Activated CD4-positive, CD25-positive, alpha-beta regulatory T cell treated with anti-CD3 and anti-CD28 coated beads, Interleukin-2, amount 50 U/mL, for 16 hours (primary cell): ENCODE results near the gene NFASC.

Source experiments
- DNase-seq: peaks from one replicate; pipeline ENCODE4 v3.0.0-alpha.2; 2020; ENCODE audit warnings: low read depth, low spot score

The NFASC gene

DNA sequence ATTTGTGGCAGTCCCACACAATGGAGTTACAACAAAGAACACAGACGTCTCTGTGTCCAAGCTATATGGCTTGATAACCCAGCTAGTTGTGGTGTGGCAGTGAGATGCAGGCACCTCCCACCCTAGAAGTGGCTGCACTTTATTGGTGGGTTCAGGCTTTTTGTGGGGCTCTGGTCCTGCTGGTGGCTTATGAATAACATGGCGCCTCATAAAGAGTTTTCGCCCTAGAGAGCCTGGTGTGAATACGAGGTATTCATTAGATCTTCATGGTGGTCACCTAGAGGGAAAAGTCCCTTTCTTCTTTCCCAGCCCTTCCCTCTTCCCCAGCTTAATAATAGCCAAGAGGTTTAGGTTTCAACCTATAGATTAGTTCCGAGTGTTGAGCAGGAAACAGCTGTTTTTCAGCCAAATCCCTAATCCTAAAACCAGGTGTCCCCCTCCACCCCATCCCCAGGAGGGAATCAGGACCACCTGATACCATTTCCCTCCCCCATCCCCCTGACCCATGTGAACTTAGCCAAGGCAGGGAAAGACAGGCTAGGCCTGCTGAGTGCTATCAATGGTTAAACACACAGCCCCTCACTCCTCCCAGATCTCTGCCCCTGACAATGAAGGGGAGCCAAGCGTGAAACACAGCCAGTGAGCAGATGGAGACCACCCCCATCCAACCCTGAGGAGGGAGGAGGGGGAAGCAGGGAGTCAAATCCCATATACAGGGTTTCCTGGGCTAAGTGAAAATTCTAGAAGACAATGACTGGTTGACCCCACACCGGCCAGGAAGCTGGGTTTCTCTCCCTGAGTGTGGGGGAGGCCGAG is 58.2 kb downstream of the NFASC start:
- DNase-seq: no peak

DNA sequence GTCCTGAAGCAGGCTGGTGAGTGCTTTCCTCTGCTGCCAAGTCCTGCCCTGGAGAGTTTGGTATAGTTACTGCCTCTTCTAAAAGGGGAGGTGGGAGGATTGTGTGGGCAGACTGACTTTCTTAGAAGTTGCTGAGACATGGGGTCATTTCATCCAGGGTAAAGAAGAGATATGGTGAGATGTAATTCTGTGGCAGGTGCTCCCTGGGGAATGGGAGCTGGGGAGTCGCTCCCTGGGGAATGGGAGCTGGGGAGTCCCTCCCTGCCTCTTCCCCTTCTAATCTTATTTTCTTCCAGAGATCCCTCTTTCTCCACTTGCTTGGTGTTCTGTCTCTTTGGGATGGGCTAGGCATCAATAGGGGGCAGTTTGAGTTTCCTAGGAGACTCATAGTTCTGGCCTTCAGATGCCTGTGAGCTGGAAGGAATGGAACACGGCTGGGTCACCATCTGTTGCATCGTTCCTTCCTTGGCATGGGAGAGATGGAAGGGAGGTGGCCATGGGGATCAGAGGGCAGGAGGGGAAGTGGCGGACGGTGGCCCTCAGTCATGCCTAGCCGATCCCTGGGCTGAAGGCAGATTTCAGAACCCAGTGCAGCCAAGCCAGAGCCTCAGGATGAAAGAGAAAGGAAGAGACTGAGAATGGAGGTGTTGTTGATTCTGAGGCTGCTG is 59.0 kb downstream of the NFASC start:
- no peak for DNase-seq

DNA sequence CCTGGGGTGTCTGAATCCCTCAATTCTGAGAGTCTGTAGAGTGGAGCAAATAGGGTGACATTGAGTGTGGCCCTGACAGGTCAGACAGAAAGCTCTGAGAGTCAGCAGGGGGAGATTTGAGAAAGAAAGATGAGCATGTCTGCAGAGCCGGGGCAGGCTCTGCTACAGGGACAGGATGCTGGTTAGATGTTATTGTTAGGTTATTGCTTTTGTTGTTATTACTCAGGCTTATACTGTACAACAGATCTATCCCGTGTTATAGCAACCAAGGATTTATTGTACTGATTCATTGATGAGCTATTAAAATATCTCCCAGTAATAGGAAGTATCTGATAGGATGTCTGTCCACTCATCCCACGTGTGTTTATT is 59.5 kb downstream of the NFASC start:
- no peak for DNase-seq

DNA sequence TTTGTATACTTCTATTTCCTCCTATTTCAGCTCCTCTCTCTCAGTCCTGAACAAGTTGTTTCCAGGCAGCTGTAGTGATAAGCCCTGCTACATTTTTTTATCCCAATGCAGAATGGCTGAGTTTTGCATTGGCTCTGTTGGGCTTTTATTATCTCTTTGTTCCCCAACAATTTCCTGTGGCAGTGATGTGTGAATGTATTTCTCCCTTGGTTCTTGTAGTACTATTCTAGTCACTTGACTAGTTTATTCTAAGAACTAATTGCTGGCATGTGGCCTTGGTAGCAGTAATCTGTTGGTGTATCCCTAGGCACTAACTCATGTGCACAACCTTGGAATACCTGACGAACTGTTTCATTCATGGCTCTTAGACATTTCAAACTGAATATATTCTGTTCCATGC is 60.7 kb downstream of the NFASC start:
- no peak for DNase-seq

DNA sequence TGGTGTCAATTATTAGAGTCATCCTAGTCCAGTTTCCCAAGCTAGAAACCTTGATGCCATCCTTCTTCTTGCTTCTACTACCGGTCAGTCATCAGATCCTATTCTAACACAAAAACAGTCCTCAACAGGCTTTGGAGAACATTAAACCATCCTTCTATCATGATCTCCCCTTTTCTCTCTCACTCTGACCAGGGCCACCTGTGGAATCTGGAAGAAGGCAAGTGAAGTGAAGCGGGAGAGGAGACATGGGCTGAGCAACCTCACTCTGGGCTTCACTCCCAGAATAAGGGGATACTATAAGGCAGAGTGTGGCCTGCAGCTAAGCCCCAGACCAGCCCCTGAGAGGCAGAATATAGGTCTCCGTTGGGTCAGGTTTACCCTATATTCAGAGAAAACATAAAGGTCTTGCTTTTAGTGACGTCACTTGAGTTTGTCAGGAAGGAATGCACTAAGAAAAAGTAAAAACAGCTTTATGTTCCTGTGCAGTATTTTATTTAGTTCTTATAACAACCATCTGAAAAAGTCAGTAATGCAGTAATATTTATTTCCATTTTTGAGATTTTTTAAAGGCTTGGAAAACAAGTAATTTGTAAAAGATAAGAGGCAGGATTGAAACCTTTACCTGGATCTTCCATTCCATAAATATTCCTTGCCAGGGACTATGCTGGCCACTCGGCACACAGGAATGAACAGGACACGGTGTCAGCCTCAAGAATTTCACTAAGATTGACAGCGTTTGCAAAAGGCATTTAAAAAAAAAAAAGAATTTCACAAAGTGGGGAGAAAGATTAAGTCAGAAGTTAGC is 61.3 kb downstream of the NFASC start:
- DNase-seq: no peak

DNA sequence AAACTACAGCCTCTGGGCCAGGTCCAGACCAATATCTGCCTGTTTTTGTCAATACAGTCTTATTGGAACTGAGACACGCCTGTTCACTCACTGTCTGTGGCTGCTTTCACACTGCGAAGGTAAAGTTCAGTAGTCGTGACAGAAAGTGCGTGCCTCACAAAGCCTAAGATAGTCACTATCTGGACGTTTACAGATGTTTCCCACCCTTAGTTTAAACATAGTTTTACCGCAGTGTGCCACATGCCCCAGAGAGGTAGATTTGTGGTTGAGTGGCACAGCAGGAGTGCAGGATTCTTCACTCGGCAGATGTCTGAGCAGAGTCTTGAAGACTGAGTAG is 61.9 kb downstream of the NFASC start:
- no peak for DNase-seq

DNA sequence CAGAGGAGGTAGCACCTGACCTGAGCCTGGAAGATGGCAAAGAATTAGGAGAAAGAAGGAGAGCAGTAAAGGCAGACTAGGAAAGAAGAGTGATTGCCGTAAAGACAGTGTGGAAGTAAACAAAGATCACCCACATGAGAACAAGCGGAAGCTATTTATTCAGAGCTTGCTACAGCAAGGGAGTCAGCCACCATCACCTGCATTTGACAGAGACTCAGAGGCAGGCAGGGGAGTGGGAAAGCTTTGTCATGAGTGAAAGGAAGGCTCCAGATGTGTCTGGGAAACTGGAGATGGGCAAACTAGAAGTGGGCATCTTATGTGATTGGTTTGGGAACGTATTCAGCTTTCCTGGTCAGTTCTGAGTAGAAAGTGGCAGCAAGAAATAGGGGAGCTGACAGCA is 64.5 kb downstream of the NFASC start:
- DNase-seq: no peak

DNA sequence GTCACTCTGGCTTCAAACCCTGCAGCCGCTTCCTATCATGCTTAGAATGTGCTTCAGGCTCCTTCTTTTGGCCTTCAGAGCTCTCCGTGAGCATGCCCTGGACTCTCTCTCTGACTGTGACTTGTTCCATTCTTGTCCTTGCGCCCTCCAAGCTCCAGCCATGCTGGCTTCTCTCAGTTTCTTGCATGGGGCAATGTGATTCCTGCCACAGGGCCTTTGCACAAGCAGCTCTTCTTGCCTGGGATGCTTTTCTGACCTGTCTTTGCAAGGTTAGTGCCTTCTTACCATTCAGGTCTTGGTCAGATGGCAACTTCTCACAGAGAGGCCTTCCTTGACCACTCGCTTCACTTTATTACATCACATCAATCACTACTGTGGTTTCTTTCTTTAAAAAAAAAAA is 66.1 kb downstream of the NFASC start:
- DNase-seq: no peak

DNA sequence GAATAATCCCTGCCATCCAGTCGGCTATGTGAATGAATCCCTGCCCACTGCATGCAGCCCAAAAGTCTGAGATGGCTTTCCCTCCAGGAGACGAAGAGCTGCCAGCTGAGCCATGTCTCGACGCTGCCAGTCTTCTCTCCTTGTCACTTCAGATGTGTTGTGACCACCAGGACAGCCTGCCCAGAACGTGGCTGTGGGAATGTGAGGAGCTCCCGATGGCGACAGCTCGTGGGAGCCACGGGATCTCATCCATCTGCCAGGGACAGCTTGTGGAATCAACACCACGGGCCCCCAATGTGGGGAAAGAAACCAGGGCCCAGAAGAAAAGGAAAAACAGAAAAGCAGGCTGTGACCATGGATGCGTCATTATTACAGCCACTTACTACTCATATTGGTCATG is 67.2 kb downstream of the NFASC start:
- DNase-seq: no peak

DNA sequence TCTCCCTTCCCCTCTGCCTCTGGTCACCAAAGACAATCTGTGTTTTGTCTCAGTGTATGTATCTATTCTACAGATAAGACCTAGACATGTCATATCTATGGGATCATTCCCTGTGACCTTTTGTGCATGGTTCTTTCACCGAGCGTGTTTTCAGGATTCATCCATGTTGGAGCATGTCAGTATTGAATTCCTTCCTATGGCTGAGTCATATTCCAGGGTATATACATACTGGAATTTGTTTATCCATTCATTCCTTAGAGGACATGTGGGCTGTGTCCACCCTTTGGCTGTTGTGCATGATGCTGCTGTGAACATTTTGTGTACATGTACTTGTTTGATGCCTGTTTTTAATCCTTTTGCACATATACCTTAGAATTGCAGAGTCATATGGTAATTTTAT is 69.9 kb downstream of the NFASC start:
- DNase-seq: no peak

DNA sequence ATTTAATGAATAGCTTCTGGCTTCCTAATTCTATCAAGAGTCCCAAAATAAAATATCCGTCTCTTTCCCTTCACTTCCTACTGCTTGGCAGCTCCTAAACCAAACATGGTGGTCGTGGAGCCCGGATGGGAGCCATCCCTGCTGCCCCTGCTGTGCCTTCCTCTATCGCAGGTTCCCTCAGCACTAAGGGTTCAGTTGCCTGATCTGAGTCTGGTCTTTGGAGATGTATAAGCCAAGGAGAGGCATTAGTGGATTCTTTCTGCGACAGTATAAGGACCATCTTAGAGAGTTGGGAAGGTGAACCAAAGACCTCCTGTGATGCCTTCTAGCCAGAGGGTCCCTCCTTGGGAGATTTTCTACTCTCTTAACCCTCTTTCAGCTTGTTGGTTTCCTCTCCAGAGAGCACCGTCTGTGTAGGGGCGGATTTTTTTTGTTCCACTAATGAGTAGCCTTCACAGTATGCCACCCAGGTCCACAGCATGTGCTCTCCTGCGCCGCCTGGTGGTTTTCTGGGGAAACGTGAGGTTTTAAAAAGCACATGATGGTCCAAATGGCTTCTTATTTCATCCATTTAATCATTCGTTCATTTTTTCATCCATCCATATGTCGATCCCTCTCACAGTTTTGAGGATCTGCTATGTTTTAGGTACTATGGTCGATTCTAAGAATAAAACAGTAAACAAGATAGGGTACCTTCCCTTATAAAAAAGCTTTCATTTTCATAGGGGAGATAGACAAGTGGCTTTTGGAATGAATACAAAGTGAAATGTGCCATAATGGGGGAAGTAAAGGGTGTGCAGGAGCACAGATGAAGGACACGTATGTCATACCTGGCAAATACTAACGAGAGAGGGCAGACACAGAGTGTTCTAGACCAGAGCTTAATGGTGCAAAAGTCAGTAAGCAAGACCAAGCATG is 71.0 kb downstream of the NFASC start:
- DNase-seq: no peak

DNA sequence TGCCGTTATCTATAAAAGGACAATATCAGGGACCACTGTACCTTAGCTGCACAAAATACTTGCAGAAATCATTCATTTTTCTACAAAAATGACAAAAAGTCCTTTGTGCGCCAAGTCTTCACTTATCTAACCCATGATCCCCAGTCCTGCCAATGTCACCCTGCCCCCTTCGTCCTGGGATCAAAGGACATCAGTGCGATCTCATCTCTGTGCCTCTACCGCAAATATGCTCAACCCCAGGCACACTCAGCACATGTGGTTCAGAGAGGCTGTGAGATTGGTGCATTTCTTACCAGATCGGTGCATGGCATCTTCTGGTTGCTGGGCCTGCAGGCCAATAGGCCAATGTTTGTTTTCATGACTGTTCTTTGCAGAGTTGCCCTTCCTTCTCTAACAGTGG is 72.8 kb downstream of the NFASC start:
- no peak for DNase-seq

DNA sequence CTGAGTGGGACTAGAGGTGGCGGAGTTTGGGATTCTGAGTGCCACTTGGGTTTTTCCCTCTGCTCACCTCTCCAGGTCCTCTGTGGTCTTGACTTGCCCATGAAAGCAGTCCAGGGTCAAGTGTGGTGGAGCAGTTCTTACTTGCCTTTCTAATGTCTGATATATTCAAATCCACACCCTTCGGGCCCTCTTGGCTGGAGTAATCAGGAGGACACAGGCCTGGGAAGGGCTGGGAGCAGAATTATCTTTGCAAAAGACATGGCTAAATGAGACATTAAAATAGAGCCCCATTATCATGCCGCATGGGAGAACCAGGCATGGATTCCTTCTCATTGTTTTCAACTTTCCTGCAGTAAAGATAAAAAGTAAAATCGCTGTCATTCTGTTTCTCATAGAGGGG is 74.0 kb downstream of the NFASC start:
- DNase-seq: no peak

DNA sequence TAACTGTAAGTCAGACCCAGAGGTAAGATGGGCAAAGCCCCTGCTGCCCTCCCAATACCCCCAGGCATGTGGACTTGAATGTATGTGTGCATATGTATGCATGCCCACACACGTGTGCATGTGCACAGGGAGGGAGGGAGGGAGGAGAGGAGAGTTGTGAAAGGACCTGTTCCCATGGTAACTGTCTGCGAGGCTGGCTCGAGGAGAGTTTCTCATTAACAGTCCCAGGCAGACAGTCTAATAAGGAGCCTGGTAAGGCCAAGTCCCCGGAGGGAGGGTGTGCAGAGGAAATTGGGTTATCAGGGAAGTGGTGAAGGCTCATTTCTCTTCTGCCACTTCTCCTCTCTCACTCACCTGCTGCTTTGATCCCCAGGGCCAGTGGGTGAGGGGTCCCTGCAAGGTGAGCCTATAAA is 74.9 kb downstream of the NFASC start:
- no peak for DNase-seq

DNA sequence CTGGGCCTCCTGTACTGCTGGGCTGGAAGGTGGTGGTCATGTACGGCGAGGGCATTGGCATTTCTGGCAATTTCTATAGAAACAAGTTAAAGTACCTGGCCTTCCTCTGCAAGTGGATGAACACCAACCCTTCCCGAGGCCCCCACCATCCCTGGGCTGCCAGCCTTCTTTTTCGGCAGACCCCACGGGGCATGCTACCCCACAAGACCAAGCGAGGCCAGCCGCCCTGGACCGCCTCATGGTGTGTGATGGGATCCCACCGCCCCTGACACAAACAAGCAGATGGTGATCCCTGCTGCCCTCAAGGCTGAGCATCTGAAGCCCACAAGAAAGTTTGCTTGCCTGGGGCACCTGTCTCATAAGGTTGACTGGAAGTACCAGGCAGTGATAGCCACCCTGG is 76.0 kb downstream of the NFASC start:
- no peak for DNase-seq

DNA sequence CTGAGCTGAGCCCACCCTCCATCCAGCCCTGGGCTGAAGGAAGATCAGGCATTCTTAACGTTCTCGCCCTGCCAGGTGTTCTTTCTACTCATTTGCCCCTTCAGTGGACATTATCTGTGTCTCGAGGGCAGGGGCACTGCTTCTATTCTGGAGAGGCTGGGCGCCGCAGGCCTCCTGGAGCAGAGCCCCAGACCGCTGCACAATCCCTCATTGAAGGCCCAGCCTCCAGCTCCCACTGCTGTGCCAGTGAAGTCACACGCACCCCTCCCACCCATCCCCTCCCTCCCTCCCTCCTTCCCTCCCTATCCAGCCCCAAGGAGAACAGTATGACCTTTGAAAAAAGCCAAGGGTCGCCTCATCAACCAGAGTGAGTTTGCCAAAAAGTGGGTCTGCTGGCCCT is 76.7 kb downstream of the NFASC start:
- DNase-seq: no peak

DNA sequence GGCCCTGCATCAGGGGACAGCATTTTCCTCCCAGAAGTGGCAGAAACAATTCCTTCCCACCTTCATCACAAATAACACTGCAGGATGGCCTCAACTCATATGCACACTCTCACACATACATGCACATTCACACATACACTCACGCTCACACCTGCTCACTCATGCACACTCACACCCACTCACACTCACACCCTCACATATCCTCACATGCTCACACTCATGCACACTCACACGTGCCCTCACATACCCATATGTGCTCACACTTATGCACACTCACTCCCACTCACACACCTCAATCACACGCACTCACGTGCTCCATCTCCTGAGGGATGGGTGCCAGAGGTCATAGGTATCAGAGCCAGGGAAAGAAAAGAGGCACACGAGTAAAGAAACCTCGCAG is 77.1 kb downstream of the NFASC start:
- no peak for DNase-seq

DNA sequence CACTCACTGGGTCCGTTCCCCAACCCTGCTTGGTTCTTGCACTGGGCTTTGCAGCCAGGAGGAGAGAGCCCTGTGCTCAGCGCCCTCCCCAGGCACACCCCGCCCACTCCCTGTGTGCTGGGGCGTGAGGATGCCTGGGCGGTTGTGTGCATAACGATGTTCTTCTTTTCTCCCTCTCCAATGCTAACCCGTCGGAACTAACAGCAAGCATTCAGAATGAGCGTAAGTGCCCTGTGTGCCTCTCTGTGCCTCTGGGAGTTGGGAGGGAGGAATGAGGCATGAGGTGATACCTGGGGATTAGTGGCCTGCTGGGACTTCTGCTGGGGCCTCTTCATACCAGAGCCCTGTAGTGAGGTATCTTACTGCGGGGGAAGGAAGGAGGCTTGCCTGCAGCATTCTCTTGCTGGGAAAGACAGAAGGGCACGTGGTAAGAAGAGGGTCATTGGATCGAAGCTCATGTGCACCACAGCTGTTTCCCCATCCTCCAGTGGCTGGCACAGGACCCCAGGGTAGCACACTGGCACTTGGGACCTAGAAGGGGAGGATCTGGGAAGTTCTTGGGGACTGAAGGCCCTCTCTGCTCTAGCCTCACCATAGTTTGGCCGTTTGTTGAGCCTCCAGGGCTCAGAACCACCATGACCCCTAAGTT is 79.8 kb downstream of the NFASC start:
- no peak for DNase-seq

DNA sequence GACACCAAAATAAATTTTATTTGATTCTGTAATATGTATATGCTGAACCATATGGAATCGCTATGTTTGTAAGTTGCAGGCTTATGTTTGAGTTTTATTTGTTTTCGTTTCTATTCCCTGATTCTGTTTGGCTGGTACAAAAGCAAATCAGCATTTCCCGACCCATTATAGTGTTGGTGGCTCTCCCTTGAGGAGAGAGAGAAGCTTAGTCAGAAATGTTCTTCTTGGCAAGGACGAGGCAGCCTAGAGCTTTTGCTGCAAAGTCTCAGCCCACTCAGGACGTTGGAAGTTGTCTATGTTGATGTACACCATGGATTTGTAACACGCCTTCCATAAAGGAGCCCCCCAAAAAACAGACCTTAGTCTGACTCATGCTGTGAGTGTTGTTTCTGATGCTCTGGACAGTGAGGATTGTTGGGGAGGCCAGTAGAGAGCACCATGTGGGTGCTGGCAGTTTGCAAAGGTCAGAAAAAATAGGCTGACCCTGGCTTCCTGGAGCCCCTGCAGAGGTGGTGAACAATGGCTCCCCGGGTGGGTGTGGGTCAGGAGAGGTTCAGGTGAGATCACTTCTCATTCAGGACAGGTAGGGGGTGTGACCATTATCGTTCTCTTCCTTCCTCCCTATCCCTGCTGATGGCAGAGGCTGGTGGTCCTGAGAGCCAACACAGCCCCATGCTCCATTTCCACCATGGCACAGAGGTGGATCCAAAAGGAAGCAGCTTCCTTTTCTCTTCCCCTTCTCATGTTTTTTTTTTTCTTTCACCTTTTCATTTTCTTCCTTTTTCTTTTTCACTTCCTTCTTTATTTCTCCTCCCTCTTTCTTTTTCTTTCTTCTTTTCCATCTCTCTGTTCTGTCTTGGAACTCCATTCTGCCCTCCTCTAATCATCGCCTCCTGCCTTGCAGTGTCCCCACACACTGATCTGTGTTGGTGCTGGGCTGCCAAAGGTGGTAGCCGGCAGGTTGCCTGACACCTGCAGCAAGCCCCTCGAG is 88.0 kb downstream of the NFASC start:
- no peak for DNase-seq

DNA sequence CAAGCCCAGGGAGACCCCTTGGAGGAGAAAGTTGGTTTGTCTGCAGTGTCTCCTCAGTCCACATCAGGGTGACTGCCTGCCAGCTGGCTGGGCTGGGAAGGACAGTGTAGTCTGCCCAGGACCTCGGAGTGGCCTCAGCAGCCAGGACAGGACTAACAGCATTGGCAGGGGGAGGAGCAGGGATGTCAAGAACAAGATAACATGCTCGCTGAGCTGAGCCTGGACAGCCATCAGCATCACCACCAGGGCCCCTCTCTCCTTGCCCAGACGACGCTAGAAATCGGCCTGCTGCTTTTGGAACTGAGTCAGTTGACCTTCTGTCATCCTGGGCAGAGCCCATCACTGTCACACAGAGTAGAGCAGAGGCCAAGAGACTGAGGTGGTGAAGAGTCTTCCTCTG is 88.7 kb downstream of the NFASC start:
- DNase-seq: no peak
